ENCODE data around the gene LRRC15.

The LRRC15 gene

DNA sequence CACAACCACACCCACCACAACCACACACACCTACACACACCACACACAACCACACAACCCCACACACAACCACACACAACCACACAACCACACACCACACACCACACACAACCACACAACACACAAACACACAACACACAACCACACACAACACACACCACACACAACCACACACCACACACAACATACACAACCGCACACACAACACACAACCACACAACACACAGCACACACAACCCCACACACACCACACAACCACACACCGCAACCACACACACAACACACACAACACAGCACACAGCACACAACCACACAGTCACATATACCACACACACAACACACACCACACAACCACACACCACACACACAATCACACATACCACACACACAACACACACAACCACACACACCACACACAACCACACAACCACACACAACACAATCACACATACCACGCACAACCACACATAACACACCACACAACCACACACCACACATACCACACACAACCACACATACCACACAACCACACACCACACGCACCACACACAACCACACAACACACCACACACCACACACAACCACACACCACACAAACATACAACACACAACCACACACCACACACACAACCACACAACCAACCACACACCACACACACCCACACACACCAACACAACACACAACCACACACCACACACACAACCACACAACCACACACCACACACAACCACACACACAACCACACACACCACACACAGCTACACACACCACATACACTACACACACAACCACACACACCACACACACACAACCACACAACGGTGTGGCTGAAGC lies 42.1 kb downstream of the LRRC15 start:
- Histone ChIP-seq H2AFZ (ENCODE audit: low read length) (no peak overlapping the region), H3K36me3 (replicated peaks in 1 of 2; ENCODE audit: control insufficient read depth in 2 of 2, insufficient read depth in 2 of 2, low read length in 2 of 2) (peaks cover 0 to 8% of the 10 kb centered on the region in 2 donors), H4K91ac (ENCODE audit: low read depth, low read length, poor library complexity) (peak overlapping the region; percentile 80), H2BK15ac (ENCODE audit: low read length) (no peak overlapping the region), H3K27me3 (ENCODE audit: control insufficient read depth in 3 of 3, insufficient read depth in 3 of 3, low read depth in 1 of 3, low read length in 3 of 3) (peaks cover 0 to 29% (median 21%) of the 10 kb centered on the region in 3 experiments), H3K27ac (replicated peaks; ENCODE audit: low read length) (peak overlapping the region; percentile 27), H3K79me1 (ENCODE audit: low read depth, low read length) (peaks cover 8% of the 10 kb centered on the region), H2BK12ac (ENCODE audit: low read length) (no peak overlapping the region), H3K4ac (ENCODE audit: low read length) (no peak overlapping the region), H2AK5ac (ENCODE audit: low read depth, low read length) (peak overlapping the region; percentile 33), H3K4me2 (ENCODE audit: insufficient read depth, low read length, poor library complexity, severe bottlenecking) (no peak overlapping the region), H2BK5ac (ENCODE audit: low read length) (no peak overlapping the region), H2BK120ac (ENCODE audit: low read depth, low read length) (no peak overlapping the region), H3K4me3 (ENCODE audit: low read length in 2 of 2) (peak overlapping the region in 1 of 2 donors; percentile 66), H3K18ac (ENCODE audit: low read length) (peak overlapping the region; percentile 61), H4K8ac (ENCODE audit: low read depth, low read length) (peak overlapping the region; percentile 52), H3K23ac (ENCODE audit: low read depth, low read length, poor library complexity) (peak overlapping the region; percentile 36), H3K14ac (ENCODE audit: low read length) (peak overlapping the region; percentile 86), H3K9ac (ENCODE audit: low read depth, low read length, poor library complexity) (peak overlapping the region; percentile 39), H3K4me1 (ENCODE audit: control insufficient read depth in 2 of 2, insufficient read depth in 1 of 2, low read depth in 1 of 2, low read length in 2 of 2) (peaks cover 12 to 14% of the 10 kb centered on the region in 2 donors), H3K9me3 (replicated peaks in 1 of 2; ENCODE audit: control insufficient read depth in 2 of 2, insufficient read depth in 1 of 2, low read depth in 1 of 2, low read length in 2 of 2) (peaks cover 10 to 28% of the 10 kb centered on the region in 2 donors)
- no peak for DNase-seq (ENCODE audit: low spot score)
- 100% methylated on average over 1 to 5 of the region's 5 CpGs for WGBS, 2 donors (ENCODE audit: extremely low coverage in 2 of 2, insufficient read length in 2 of 2, insufficient replicate concordance in 1 of 2)

DNA sequence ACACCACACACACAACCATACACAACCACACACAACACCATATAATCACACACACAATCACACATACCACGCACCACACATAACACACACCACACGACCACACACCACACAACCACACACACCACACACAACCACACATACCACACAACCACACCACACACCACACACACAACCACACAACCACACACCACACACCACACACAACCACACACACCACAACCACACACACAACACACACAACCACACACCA lies 42.6 kb downstream of the LRRC15 start:
- H4K8ac ChIP-seq (ENCODE audit: low read depth, low read length) = no peak overlapping the region
- H3K9ac ChIP-seq (ENCODE audit: low read depth, low read length, poor library complexity) = peak overlapping the region; percentile 31
- H3K4me1 ChIP-seq (ENCODE audit: control insufficient read depth in 2 of 2, insufficient read depth in 1 of 2, low read depth in 1 of 2, low read length in 2 of 2) = peaks cover 12 to 14% of the 10 kb centered on the region in 2 donors
- peak overlapping the region in 1 of 2 donors; percentile 66 for H3K4me3 ChIP-seq (ENCODE audit: low read length in 2 of 2)
- no peak overlapping the region for H2BK15ac ChIP-seq (ENCODE audit: low read length)
- peaks cover 8% of the 10 kb centered on the region for H3K79me1 ChIP-seq (ENCODE audit: low read depth, low read length)
- peak overlapping the region; percentile 86 for H3K14ac ChIP-seq (ENCODE audit: low read length)
- no peak overlapping the region for H3K4me2 ChIP-seq (ENCODE audit: insufficient read depth, low read length, poor library complexity, severe bottlenecking)
- 100% methylated on average over 2 of the region's 2 CpGs; no CpG with 5 or more reads in 1 of the 2 donors for WGBS, 2 donors (ENCODE audit: extremely low coverage in 2 of 2, insufficient read length in 2 of 2, insufficient replicate concordance in 1 of 2)
- H2BK120ac ChIP-seq (ENCODE audit: low read depth, low read length) = no peak overlapping the region
- no peak overlapping the region for H3K4ac ChIP-seq (ENCODE audit: low read length)
- no peak for DNase-seq (ENCODE audit: low spot score)
- H4K91ac ChIP-seq (ENCODE audit: low read depth, low read length, poor library complexity) = peak overlapping the region; percentile 86
- no peak overlapping the region for H2BK5ac ChIP-seq (ENCODE audit: low read length)
- H3K27ac ChIP-seq (replicated peaks; ENCODE audit: low read length) = no peak overlapping the region
- peaks cover 10 to 28% of the 10 kb centered on the region in 2 donors for H3K9me3 ChIP-seq (replicated peaks in 1 of 2; ENCODE audit: control insufficient read depth in 2 of 2, insufficient read depth in 1 of 2, low read depth in 1 of 2, low read length in 2 of 2)
- no peak overlapping the region for H2AK5ac ChIP-seq (ENCODE audit: low read depth, low read length)
- no peak overlapping the region for H3K18ac ChIP-seq (ENCODE audit: low read length)
- no peak overlapping the region for H2BK12ac ChIP-seq (ENCODE audit: low read length)
- peaks cover 0 to 24% (median 17%) of the 10 kb centered on the region in 3 experiments for H3K27me3 ChIP-seq (ENCODE audit: control insufficient read depth in 3 of 3, insufficient read depth in 3 of 3, low read depth in 1 of 3, low read length in 3 of 3)
- peak overlapping the region; percentile 0 for H3K23ac ChIP-seq (ENCODE audit: low read depth, low read length, poor library complexity)
- no peak overlapping the region for H2AFZ ChIP-seq (ENCODE audit: low read length)
- peaks cover 0 to 8% of the 10 kb centered on the region in 2 donors for H3K36me3 ChIP-seq (replicated peaks in 1 of 2; ENCODE audit: control insufficient read depth in 2 of 2, insufficient read depth in 2 of 2, low read length in 2 of 2)

DNA sequence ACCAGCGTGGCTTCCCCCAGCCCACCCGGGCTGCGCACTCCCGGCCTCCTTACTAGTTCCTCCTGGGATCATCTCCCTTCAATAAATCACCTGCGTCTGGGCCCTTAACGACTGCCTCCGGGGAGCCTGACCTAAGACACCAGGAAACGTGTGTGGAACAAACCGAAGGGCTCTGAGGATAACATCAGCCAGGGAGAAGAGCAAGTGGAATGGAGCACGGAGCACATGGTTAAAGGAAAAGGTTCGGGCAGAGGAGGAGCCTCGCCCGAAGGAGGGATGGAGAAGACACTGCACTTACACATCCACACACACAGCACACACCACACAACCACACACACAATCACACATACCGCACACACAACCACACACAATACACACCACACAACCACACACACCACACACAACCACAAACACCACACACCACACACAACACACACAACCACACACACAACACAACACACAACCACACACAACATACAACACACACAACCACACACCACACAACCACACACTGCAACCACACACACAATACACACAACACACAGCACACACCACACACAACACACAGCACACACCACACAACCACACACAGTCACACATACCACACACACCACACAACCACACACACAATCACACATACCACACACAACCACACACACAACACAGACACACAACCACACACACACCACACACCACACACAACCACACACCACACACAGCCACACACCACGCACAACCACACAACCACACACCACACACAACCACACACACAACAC lies 43.2 kb downstream of the LRRC15 start:
- 100% methylated on average over 1 of the region's 15 CpGs; no CpG with 5 or more reads in 1 of the 2 donors for WGBS, 2 donors (ENCODE audit: extremely low coverage in 2 of 2, insufficient read length in 2 of 2, insufficient replicate concordance in 1 of 2)
- Histone ChIP-seq H3K23ac (ENCODE audit: low read depth, low read length, poor library complexity) (peak overlapping the region; percentile 0), H2BK120ac (ENCODE audit: low read depth, low read length) (no peak overlapping the region), H4K91ac (ENCODE audit: low read depth, low read length, poor library complexity) (peak overlapping the region; percentile 86), H3K18ac (ENCODE audit: low read length) (no peak overlapping the region), H2BK5ac (ENCODE audit: low read length) (no peak overlapping the region), H3K4me1 (ENCODE audit: control insufficient read depth in 2 of 2, insufficient read depth in 1 of 2, low read depth in 1 of 2, low read length in 2 of 2) (peaks cover 12 to 14% of the 10 kb centered on the region in 2 donors), H2BK12ac (ENCODE audit: low read length) (no peak overlapping the region), H2BK15ac (ENCODE audit: low read length) (peak overlapping the region; percentile 42), H2AFZ (ENCODE audit: low read length) (no peak overlapping the region), H3K9me3 (replicated peaks in 1 of 2; ENCODE audit: control insufficient read depth in 2 of 2, insufficient read depth in 1 of 2, low read depth in 1 of 2, low read length in 2 of 2) (peaks cover 10 to 28% of the 10 kb centered on the region in 2 donors), H3K4ac (ENCODE audit: low read length) (no peak overlapping the region), H3K14ac (ENCODE audit: low read length) (peak overlapping the region; percentile 86), H3K9ac (ENCODE audit: low read depth, low read length, poor library complexity) (peak overlapping the region; percentile 64), H3K4me2 (ENCODE audit: insufficient read depth, low read length, poor library complexity, severe bottlenecking) (no peak overlapping the region), H3K36me3 (replicated peaks in 1 of 2; ENCODE audit: control insufficient read depth in 2 of 2, insufficient read depth in 2 of 2, low read length in 2 of 2) (peaks cover 0 to 8% of the 10 kb centered on the region in 2 donors), H4K8ac (ENCODE audit: low read depth, low read length) (no peak overlapping the region), H3K27me3 (ENCODE audit: control insufficient read depth in 3 of 3, insufficient read depth in 3 of 3, low read depth in 1 of 3, low read length in 3 of 3) (peaks cover 0 to 19% (median 17%) of the 10 kb centered on the region in 3 experiments), H3K4me3 (ENCODE audit: low read length in 2 of 2) (peak overlapping the region in 1 of 2 donors; percentile 66), H3K27ac (replicated peaks; ENCODE audit: low read length) (no peak overlapping the region), H3K79me1 (ENCODE audit: low read depth, low read length) (peaks cover 8% of the 10 kb centered on the region), H2AK5ac (ENCODE audit: low read depth, low read length) (peak overlapping the region; percentile 64)
- DNase-seq (ENCODE audit: low spot score) = no peak
